H1 (cell line): ENCODE measurements around the gene ERCC1. TPM values are rescaled to one million over a fixed set of nuclear protein-coding genes. Genes with fewer than 3 reads are reported as not detected.

Experiments used
- ASH2L ChIP-seq: fragments of 200-600, 300-600 bp; sonication (generic); IDR thresholded peaks from one replicate; pipeline ENCODE4 v1.7.1; 2017; ENCODE audit warnings: low read length
- BACH1 ChIP-seq: IDR thresholded peaks from 2 replicates; pipeline ENCODE4 v1.6.1; 2012; ENCODE audit warnings: low read length, improper control_type of control experiment
- CBX5 ChIP-seq: fragments of 300-800, 300-1000 bp; sonication (generic); IDR thresholded peaks from 2 replicates; pipeline ENCODE4 v1.7.1; 2016; ENCODE audit warnings: antibody characterized with exemption, low read length, low read depth
- CHD1 ChIP-seq: IDR thresholded peaks from 2 replicates; pipeline ENCODE4 v1.6.1; 2012; ENCODE audit warnings: low read depth, low read length, improper control_type of control experiment
- CREB1 ChIP-seq: IDR thresholded peaks from 2 replicates; pipeline ENCODE4 v1.6.1; 2012; ENCODE audit warnings: inconsistent platforms
- CTCF ChIP-seq, 3 experiments: IDR thresholded peaks; 1 replicate in 2 of 3; 2 replicates in 1 of 3; pipeline versions ENCODE4 v1.5.1 to v1.6.1; 2011; ENCODE audit warnings: low read length in 3 of 3, mild to moderate bottlenecking in 3 of 3, inconsistent platforms in 2 of 3, low read depth in 1 of 3, moderate library complexity in 1 of 3; ENCODE audit not compliant: insufficient read depth in 1 of 3; ENCODE audit errors: control extremely low read depth in 1 of 3
- E2F6 ChIP-seq: IDR thresholded peaks from 2 replicates; pipeline ENCODE4 v1.6.1; 2012; ENCODE audit warnings: inconsistent platforms
- EP300 ChIP-seq, 2 experiments: IDR thresholded peaks; 1 replicate in 1 of 2; 2 replicates in 1 of 2; pipeline ENCODE4 v1.6.1; 2011 to 2012; ENCODE audit warnings: low read depth in 2 of 2, low read length in 2 of 2, mild to moderate bottlenecking in 2 of 2, borderline replicate concordance in 1 of 2, inconsistent platforms in 1 of 2, moderate library complexity in 1 of 2
- EZH2 ChIP-seq: fragments of 200-600 bp; sonication (generic); IDR thresholded peaks from 2 replicates; pipeline ENCODE4 v1.7.1; 2012; ENCODE audit warnings: low read depth, mild to moderate bottlenecking, moderate library complexity, low read length, inconsistent platforms; ENCODE audit not compliant: severe bottlenecking
- GABPA ChIP-seq: IDR thresholded peaks from 2 replicates; pipeline ENCODE4 v1.6.1; 2011; ENCODE audit warnings: mild to moderate bottlenecking, low read length, moderate library complexity, borderline replicate concordance; ENCODE audit not compliant: insufficient read depth
- HDAC6 ChIP-seq: IDR thresholded peaks from one replicate; pipeline ENCODE4 v1.7.1; 2012; ENCODE audit warnings: low read depth, mild to moderate bottlenecking, inconsistent platforms, low read length, moderate library complexity
- NANOG ChIP-seq: IDR thresholded peaks from 2 replicates; pipeline ENCODE4 v1.6.1; 2011; ENCODE audit warnings: low read length, low read depth, mild to moderate bottlenecking, inconsistent platforms; ENCODE audit not compliant: insufficient read depth, poor library complexity, severe bottlenecking
- PHF8 ChIP-seq: fragments of 200-600 bp; sonication (generic); conservative IDR thresholded peaks from 2 replicates; pipeline ENCODE4 v1.7.1; 2012; ENCODE audit warnings: low read depth, mild to moderate bottlenecking, inconsistent platforms, low read length, moderate library complexity
- POLR2A ChIP-seq, 2 experiments: IDR thresholded peaks; 1 replicate in 1 of 2; 2 replicates in 1 of 2; pipeline ENCODE4 v1.6.1; 2011; ENCODE audit warnings: low read depth in 2 of 2, low read length in 2 of 2, mild to moderate bottlenecking in 2 of 2; ENCODE audit errors: control extremely low read depth in 1 of 2
- POU5F1 ChIP-seq: IDR thresholded peaks from 2 replicates; pipeline ENCODE4 v1.6.1; 2011; ENCODE audit warnings: low read depth, mild to moderate bottlenecking, low read length, moderate library complexity
- RFX5 ChIP-seq: IDR thresholded peaks from 2 replicates; pipeline ENCODE4 v1.6.1; 2011; ENCODE audit warnings: low read depth, low read length, improper control_type of control experiment, borderline replicate concordance
- RNF2 ChIP-seq: fragments of 200-900, 300-1000 bp; sonication (generic); IDR thresholded peaks from 2 replicates; pipeline ENCODE4 v1.7.1; 2016; ENCODE audit warnings: borderline replicate concordance, low read depth, mild to moderate bottlenecking, antibody characterized with exemption, low read length; ENCODE audit not compliant: poor library complexity, severe bottlenecking; ENCODE audit errors: missing control alignments
- TAF1 ChIP-seq: IDR thresholded peaks from 2 replicates; pipeline ENCODE4 v1.6.1; 2011; ENCODE audit warnings: mild to moderate bottlenecking, low read depth, low read length
- TEAD4 ChIP-seq: IDR thresholded peaks from 2 replicates; pipeline ENCODE4 v1.6.1; 2012; ENCODE audit warnings: low read depth, low read length, inconsistent platforms, mixed read lengths
- YY1 ChIP-seq: IDR thresholded peaks from 2 replicates; pipeline ENCODE4 v1.6.1; 2011; ENCODE audit warnings: low read depth, mild to moderate bottlenecking, low read length
- polyA plus RNA-seq, 7 experiments: library from polyadenylated mRNA; depleted of rRNA in 3 of 7; stranded (reverse) in 5 of 7; unstranded in 2 of 7; fragments of >200 nt in 5 of 7; fragments of 200-250 nt in 2 of 7; gene quantifications; 1 replicate in 5 of 7; 2 replicates in 1 of 7; 4 replicates in 1 of 7; pipeline versions ENCODE4 v1.2.1 to v1.2.3, GENCODE V29; 2011 to 2013; ENCODE audit warnings: missing spikeins in 2 of 7, mixed read lengths in 2 of 7
- total RNA-seq: library from RNA; stranded (reverse); fragmentation: NEBNext Ultra II Directional; extraction: Animal tissue kit (Norgen Biotek cat#: 25700); gene quantifications from 2 replicates; pipeline ENCODE4 v1.2.1, GENCODE V29; 2021

ERCC1 gene
- total and polyA plus RNA-seq, 2 of the 8 experiments (the other 6 are each of a cell fraction or from before 2014, with no cell fraction given): 44.7 to 94.2 TPM

- TF ChIP-seq CBX5 (no peak), GABPA (no peak), CREB1 (peak; percentile 69; the same call in 1 of the 2 replicates), HDAC6 (no peak), POU5F1 (no peak), TEAD4 (no peak), EP300 (IDR thresholded peaks at IDR 0.05; ENCODE audit: borderline replicate concordance in 1 of 2, low read depth in 2 of 2, low read length in 2 of 2) (no peak), PHF8 (0 out of 2 replicates have a peak, but pooled peaks have one; percentile 52), TAF1 (peak; percentile 56), POLR2A (IDR thresholded peaks at IDR 0.05; ENCODE audit: control extremely low read depth in 1 of 2, low read depth in 2 of 2, low read length in 2 of 2) (no peak; a peak in 2 of 3 replicates), YY1 (peak; percentile 76; the same call in 1 of the 2 replicates), E2F6 (no peak), ASH2L (peak; percentile 49), EZH2 (no peak), RNF2 (no peak), RFX5 (no peak), CHD1 (no peak), NANOG (peak; percentile 4), BACH1 (no peak), CTCF (IDR thresholded peaks at IDR 0.05; ENCODE audit: control extremely low read depth in 1 of 3, insufficient read depth in 1 of 3, low read depth in 1 of 3, low read length in 3 of 3) (no peak)
Observed at GRCh38 chr19:45370410-45371204, 53.1 kb downstream of the ERCC1 start, which contains the start of gene ERCC2 (continued).
